ENCODE results near the gene PDIK1L. TPM values are rescaled to one million over a fixed set of nuclear protein-coding genes. Genes with fewer than 3 reads are reported as not detected.

Gene PDIK1L
- total and polyA plus RNA-seq, 9 of the 15 experiments (the other 6 are each of a cell fraction or from before 2014, with no cell fraction given) = 12.8 to 30.2 (median 21.5) TPM

DNA sequence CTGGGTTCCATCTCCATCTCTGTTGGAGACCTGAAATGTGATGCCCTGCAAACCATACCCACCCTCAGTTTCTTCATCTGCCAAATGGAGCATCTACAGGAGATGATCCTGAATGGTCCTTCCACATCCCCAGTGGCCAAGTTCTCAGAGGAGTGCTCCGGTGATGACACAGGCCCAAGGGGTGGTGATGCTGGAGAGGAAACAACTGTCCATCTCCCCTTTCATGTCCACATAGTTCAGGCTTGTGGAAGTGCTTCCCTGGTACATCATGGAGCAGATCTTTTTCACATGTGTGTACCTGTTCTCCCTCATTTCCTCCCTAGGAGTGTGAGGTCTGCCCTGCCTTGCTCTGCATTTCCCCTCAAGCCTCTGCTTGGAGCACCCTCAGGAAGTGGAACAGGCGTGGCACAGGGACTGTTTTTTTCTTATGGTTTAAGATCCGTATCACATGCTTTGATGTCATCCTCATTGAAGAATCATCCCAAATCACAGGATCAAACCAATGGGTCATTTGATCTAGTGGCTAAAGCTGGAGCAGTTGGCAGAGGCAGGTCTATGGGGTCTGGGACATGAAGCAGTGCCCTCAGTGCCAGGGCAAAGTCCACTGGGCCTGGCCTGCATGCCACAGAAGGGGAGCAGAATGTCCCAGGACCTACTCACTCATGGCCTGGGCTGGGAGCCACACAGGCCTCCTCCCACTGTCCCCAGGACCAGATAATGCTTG lies 36.0 kb upstream of the PDIK1L start:
- DNase-seq (ENCODE audit: extremely low read depth in 1 of 4, low spot score in 3 of 4) = no peak
- intact Hi-C loops (cut with micrococcal nuclease) = no loop called here
- Histone ChIP-seq H2AFZ (ENCODE audit: low read depth, low read length) (0 out of 2 replicates have a peak overlapping the region, but pooled peaks have one; percentile 2), H4K20me1 (replicated peaks; ENCODE audit: control insufficient read depth, insufficient read depth, low read length) (no peaks in the 10 kb centered on the region), H3K9me1 (ENCODE audit: control insufficient read depth, insufficient read depth, low read length) (no peaks in the 10 kb centered on the region), H3K4me1 (replicated peaks in 1 of 2; ENCODE audit: control insufficient read depth in 2 of 2, insufficient read depth in 2 of 2, low read length in 2 of 2) (peaks cover 32 to 61% of the 10 kb centered on the region in 2 experiments), H3K9ac (ENCODE audit: insufficient read depth in 1 of 2, low read depth in 2 of 2, low read length in 2 of 2) (peak overlapping the region in 1 of 2 experiments; percentile 31; a peak in 2 of 4 replicates), H3K36me3 (ENCODE audit: control insufficient read depth, insufficient read depth, low read length) (no peaks in the 10 kb centered on the region), H3K27me3 (ENCODE audit: control insufficient read depth in 2 of 2, insufficient read depth in 2 of 2, low read length in 2 of 2) (no peaks in the 10 kb centered on the region), H3K9me3 (replicated peaks; ENCODE audit: control insufficient read depth, insufficient read depth, low read depth, low read length) (no peaks in the 10 kb centered on the region), H3K79me2 (ENCODE audit: control insufficient read depth, insufficient read depth, low read length) (no peaks in the 10 kb centered on the region), H3K4me3 (no peak overlapping the region), H3K27ac (ENCODE audit: extremely low read depth, low read depth, low read length) (no peak overlapping the region), H3K4me2 (ENCODE audit: insufficient read depth, low read length) (no peak overlapping the region)
- BruUV-seq (replicated peaks) = no TSS peak
- 60% methylated on average over 3 of the region's 3 CpGs for WGBS (ENCODE audit: insufficient coverage, low coverage, missing lambda C conversion rate)
- FAIRE-seq = no peak
- POLR2A ChIA-PET = no interaction called here
- CTCF ChIA-PET (ENCODE audit: low intra/inter-chr PET ratio) = no interaction called here
- no peak for ATAC-seq
- in situ Hi-C loops (cut with MboI) = no loop called here
- TF ChIP-seq ATF7 (IDR thresholded peaks at IDR 0.05) (0 out of 2 replicates have a peak, but pooled peaks have one; percentile 10), HNRNPLL (IDR thresholded peaks at IDR 0.05; ENCODE audit: low read depth, low read length, poor library complexity, severe bottlenecking) (no peak), ZNF140 (CRISPR knock-in tag; IDR thresholded peaks at IDR 0.05) (no peak), SREBF1 (IDR thresholded peaks at IDR 0.05; ENCODE audit: borderline replicate concordance, low read depth, low read length) (no peak), ZNF12 (CRISPR knock-in tag; IDR thresholded peaks at IDR 0.05) (no peak), ZFPM2 (CRISPR knock-in tag; IDR thresholded peaks at IDR 0.05) (no peak), FOSL1 (tag; conservative IDR thresholded peaks at IDR 0.05) (no peak), ZNF384 (IDR thresholded peaks at IDR 0.05; ENCODE audit: low read depth, low read length) (0 out of 2 replicates have a peak, but pooled peaks have one; percentile 6), RBM25 (IDR thresholded peaks at IDR 0.05; ENCODE audit: low read depth, low read length, severe bottlenecking) (peak; percentile 32), HDAC2 (IDR thresholded peaks at IDR 0.05) (0 out of 2 replicates have a peak, but pooled peaks have one; percentile 7)
- TF ChIP-seq, protein P1, sequence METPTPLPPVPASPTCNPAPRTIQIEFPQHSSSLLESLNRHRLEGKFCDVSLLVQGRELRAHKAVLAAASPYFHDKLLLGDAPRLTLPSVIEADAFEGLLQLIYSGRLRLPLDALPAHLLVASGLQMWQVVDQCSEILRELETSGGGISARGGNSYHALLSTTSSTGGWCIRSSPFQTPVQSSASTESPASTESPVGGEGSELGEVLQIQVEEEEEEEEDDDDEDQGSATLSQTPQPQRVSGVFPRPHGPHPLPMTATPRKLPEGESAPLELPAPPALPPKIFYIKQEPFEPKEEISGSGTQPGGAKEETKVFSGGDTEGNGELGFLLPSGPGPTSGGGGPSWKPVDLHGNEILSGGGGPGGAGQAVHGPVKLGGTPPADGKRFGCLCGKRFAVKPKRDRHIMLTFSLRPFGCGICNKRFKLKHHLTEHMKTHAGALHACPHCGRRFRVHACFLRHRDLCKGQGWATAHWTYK (CRISPR knock-in tag; IDR thresholded peaks at IDR 0.05) = 0 out of 2 replicates have a peak, but pooled peaks have one; percentile 54
- TF ChIP-seq, protein P2, sequence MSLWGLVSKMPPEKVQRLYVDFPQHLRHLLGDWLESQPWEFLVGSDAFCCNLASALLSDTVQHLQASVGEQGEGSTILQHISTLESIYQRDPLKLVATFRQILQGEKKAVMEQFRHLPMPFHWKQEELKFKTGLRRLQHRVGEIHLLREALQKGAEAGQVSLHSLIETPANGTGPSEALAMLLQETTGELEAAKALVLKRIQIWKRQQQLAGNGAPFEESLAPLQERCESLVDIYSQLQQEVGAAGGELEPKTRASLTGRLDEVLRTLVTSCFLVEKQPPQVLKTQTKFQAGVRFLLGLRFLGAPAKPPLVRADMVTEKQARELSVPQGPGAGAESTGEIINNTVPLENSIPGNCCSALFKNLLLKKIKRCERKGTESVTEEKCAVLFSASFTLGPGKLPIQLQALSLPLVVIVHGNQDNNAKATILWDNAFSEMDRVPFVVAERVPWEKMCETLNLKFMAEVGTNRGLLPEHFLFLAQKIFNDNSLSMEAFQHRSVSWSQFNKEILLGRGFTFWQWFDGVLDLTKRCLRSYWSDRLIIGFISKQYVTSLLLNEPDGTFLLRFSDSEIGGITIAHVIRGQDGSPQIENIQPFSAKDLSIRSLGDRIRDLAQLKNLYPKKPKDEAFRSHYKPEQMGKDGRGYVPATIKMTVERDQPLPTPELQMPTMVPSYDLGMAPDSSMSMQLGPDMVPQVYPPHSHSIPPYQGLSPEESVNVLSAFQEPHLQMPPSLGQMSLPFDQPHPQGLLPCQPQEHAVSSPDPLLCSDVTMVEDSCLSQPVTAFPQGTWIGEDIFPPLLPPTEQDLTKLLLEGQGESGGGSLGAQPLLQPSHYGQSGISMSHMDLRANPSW (CRISPR knock-in tag; IDR thresholded peaks at IDR 0.05) = 0 out of 2 replicates have a peak, but pooled peaks have one; percentile 57
- TF ChIP-seq, protein P3, sequence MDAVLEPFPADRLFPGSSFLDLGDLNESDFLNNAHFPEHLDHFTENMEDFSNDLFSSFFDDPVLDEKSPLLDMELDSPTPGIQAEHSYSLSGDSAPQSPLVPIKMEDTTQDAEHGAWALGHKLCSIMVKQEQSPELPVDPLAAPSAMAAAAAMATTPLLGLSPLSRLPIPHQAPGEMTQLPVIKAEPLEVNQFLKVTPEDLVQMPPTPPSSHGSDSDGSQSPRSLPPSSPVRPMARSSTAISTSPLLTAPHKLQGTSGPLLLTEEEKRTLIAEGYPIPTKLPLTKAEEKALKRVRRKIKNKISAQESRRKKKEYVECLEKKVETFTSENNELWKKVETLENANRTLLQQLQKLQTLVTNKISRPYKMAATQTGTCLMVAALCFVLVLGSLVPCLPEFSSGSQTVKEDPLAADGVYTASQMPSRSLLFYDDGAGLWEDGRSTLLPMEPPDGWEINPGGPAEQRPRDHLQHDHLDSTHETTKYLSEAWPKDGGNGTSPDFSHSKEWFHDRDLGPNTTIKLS (IDR thresholded peaks at IDR 0.05; ENCODE audit: borderline replicate concordance, low read depth) = no peak
